OCI-LY3 (cell line): ENCODE results near the gene DCHS2.

Experiments
- CTCF ChIP-seq: fragments of 200-600, 300-600 bp; sonication (generic); IDR thresholded peaks from 2 replicates; pipeline ENCODE4 v1.5.1; 2014; ENCODE audit warnings: antibody characterized with exemption, low read length, low read depth
- EZH2phosphoT487 ChIP-seq: fragments of 200-600 bp; shearing (Covaris generic); IDR thresholded peaks from 2 replicates; pipeline ENCODE4 v1.6.1; 2018; ENCODE audit warnings: antibody characterized with exemption, mixed run types, low read depth

- TF ChIP-seq EZH2phosphoT487, result no peak
- TF ChIP-seq CTCF, result no peak
These were observed 184.1 kb downstream of the DCHS2 start for GRCh38 chr4:154307451-154307850.
